Neural progenitor cell (in vitro differentiated cells): ENCODE measurements around the gene DUSP8. TPM values are rescaled to one million over a fixed set of nuclear protein-coding genes. Genes with fewer than 3 reads are reported as not detected.
A peak's percentile ranks its signal among the peaks of the same experiment; 100 is the strongest.

Experiments used
- DNase-seq: peaks from one replicate; pipeline ENCODE4 v3.0.0-alpha.2; 2016; ENCODE audit warnings: low spot score
- H2AFZ ChIP-seq: fragments of 200-600 bp; sonication (generic); replicated peaks from 2 replicates; pipeline ENCODE4 v1.6.1; 2016; ENCODE audit warnings: antibody characterized with exemption
- H3F3A ChIP-seq: fragments of 200-600 bp; sonication (generic); 2 replicates; pipeline ENCODE4 v1.6.1; 2016; ENCODE audit warnings: antibody characterized with exemption, low read depth
- H3K27ac ChIP-seq: fragments of 200-600 bp; sonication (generic); 2 replicates; pipeline ENCODE4 v1.5.1; 2016; ENCODE audit warnings: mild to moderate bottlenecking
- H3K27me3 ChIP-seq: fragments of 200-600 bp; sonication (generic); 2 replicates; pipeline ENCODE4 v1.6.1; 2016; ENCODE audit warnings: mild to moderate bottlenecking, moderate library complexity
- H3K36me3 ChIP-seq: fragments of 200-600 bp; sonication (generic); 2 replicates; pipeline ENCODE4 v1.5.1; 2016
- H3K4me1 ChIP-seq: fragments of 200-600 bp; sonication (generic); 2 replicates; pipeline ENCODE4 v1.6.1; 2016; ENCODE audit warnings: mixed run types
- H3K4me2 ChIP-seq: fragments of 200-600 bp; sonication (generic); 2 replicates; pipeline ENCODE4 v1.6.1; 2016
- H3K4me3 ChIP-seq: fragments of 200-600 bp; sonication (generic); 2 replicates; pipeline ENCODE4 v1.5.1; 2016
- H3K79me2 ChIP-seq: fragments of 200-600 bp; sonication (generic); 2 replicates; pipeline ENCODE4 v1.6.1; 2016; ENCODE audit warnings: low read depth
- H3K9ac ChIP-seq: fragments of 200-600 bp; sonication (generic); 2 replicates; pipeline ENCODE4 v1.6.1; 2016
- H3K9me3 ChIP-seq: fragments of 200-600 bp; sonication (generic); 2 replicates; pipeline ENCODE4 v1.5.1; 2016; ENCODE audit warnings: low read depth
- H4K20me1 ChIP-seq: fragments of 200-600 bp; sonication (generic); 2 replicates; pipeline ENCODE4 v1.6.1; 2016; ENCODE audit warnings: low read depth
- H3K27ac Mint-ChIP-seq: 3 replicates; pipeline ENCODE4 v1.8.0; 2021; ENCODE audit warnings: mixed read lengths
- H3K27me3 Mint-ChIP-seq: 2 replicates; pipeline ENCODE4 v1.8.0; 2022; ENCODE audit warnings: low read depth, mild to moderate bottlenecking, inconsistent platforms, moderate library complexity, mixed read lengths; ENCODE audit not compliant: insufficient read depth
- H3K36me3 Mint-ChIP-seq: 3 replicates; pipeline ENCODE4 v1.8.0; 2021; ENCODE audit warnings: mixed read lengths
- H3K4me1 Mint-ChIP-seq: 3 replicates; pipeline ENCODE4 v1.8.0; 2021; ENCODE audit warnings: mixed read lengths
- H3K4me3 Mint-ChIP-seq: 3 replicates; pipeline ENCODE4 v1.8.0; 2021; ENCODE audit warnings: mild to moderate bottlenecking, moderate library complexity, mixed read lengths
- H3K9me3 Mint-ChIP-seq: 3 replicates; pipeline ENCODE4 v1.8.0; 2020; ENCODE audit warnings: mixed read lengths
- CTCF ChIP-seq: fragments of 200-600 bp; sonication (generic); IDR thresholded peaks from 2 replicates; pipeline ENCODE4 v1.5.1; 2017; ENCODE audit warnings: antibody characterized with exemption, mild to moderate bottlenecking
- EZH2 ChIP-seq: fragments of 200-600 bp; sonication (generic); IDR thresholded peaks from 2 replicates; pipeline ENCODE4 v1.6.1; 2017; ENCODE audit warnings: antibody characterized with exemption, mild to moderate bottlenecking, moderate library complexity
- EZH2phosphoT487 ChIP-seq: fragments of 200-600 bp; sonication (generic); IDR thresholded peaks from 2 replicates; pipeline ENCODE4 v1.6.1; 2017; ENCODE audit warnings: antibody characterized with exemption
- total RNA-seq: library from RNA; depleted of rRNA; stranded (reverse); fragments of >200 nt; gene quantifications from 2 replicates; pipeline ENCODE4 v1.2.3, GENCODE V29; 2015; ENCODE audit warnings: low replicate concordance

Gene DUSP8
- total RNA-seq, 1 donor from 2014 or later, result 0.09 TPM

DNA sequence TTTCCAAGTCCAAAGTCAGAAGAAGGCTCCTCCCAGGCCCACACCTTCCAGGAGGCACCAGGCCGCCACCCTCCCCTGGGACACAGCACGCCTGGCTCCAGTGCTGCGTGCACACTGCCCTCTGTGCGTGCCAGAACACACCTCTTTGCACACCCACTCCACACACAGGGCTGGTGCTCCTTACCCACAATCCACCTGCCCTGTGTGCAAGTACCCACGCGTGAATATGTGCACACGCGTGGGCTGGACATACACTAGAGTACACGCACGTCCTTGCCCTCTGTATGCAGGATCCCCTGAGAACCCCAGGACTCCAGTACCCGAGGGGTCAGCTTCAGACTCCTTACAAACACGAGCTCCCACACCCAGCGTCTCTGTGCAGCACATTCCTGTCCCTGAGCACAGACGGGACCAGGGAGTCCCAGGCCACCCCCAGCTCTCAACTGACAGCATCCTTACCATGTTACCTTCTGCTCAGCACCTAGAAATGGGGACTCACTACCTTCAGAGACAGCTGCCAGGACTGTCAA, 2.8 kb downstream of the DUSP8 start:
- H3K27me3 Mint-ChIP-seq, result peaks cover 21% of the 10 kb centered on the region
- H3K79me2 ChIP-seq, result no peaks in the 10 kb centered on the region
- no peak overlapping the region for H3K9ac ChIP-seq
- H2AFZ ChIP-seq, result no peak overlapping the region
- TF ChIP-seq EZH2phosphoT487 (no peak), EZH2 (no peak), CTCF (no peak)
- no peaks in the 10 kb centered on the region for H3K9me3 Mint-ChIP-seq
- H3K36me3 Mint-ChIP-seq, result no peaks in the 10 kb centered on the region
- no peak overlapping the region for H3K4me3 ChIP-seq
- peaks cover 17% of the 10 kb centered on the region for H3K4me1 Mint-ChIP-seq
- peaks cover 23% of the 10 kb centered on the region for H3F3A ChIP-seq
- no peaks in the 10 kb centered on the region for H3K9me3 ChIP-seq
- DNase-seq, result no peak
- H3K27ac Mint-ChIP-seq, result peak overlapping the region; percentile 50
- peak overlapping the region; percentile 75 for H3K4me3 Mint-ChIP-seq
- H3K4me1 ChIP-seq, result peaks cover 30% of the 10 kb centered on the region
- no peak overlapping the region for H3K27ac ChIP-seq
- no peak overlapping the region for H3K4me2 ChIP-seq
- peaks cover 36% of the 10 kb centered on the region for H4K20me1 ChIP-seq
- no peaks in the 10 kb centered on the region for H3K36me3 ChIP-seq
- peaks cover 70% of the 10 kb centered on the region for H3K27me3 ChIP-seq

- no peak for TF ChIP-seq EZH2phosphoT487
- TF ChIP-seq CTCF, result no peak
- no peak for TF ChIP-seq EZH2
- Histone ChIP-seq H3K4me1 (peaks cover 32% of the 10 kb centered on the region), H3K4me2 (peak overlapping the region; percentile 35), H3K9me3 (no peaks in the 10 kb centered on the region), H3F3A (peaks cover 16% of the 10 kb centered on the region), H3K9ac (no peak overlapping the region), H2AFZ (no peak overlapping the region), H4K20me1 (peaks cover 28% of the 10 kb centered on the region), H3K36me3 (no peaks in the 10 kb centered on the region), H3K79me2 (no peaks in the 10 kb centered on the region), H3K27ac (no peak overlapping the region), H3K4me3 (no peak overlapping the region), H3K27me3 (peaks cover 65% of the 10 kb centered on the region)
- peaks cover 17% of the 10 kb centered on the region for H3K4me1 Mint-ChIP-seq
- no peaks in the 10 kb centered on the region for H3K36me3 Mint-ChIP-seq
- H3K27me3 Mint-ChIP-seq, result peaks cover 15% of the 10 kb centered on the region
- H3K27ac Mint-ChIP-seq, result no peak overlapping the region
- H3K9me3 Mint-ChIP-seq, result no peaks in the 10 kb centered on the region
- peak overlapping the region; percentile 27 for H3K4me3 Mint-ChIP-seq
- DNase-seq, result peak; percentile 88
Observed at GRCh38 chr11:1568441-1568911, 3.6 kb downstream of the DUSP8 start.

DNA sequence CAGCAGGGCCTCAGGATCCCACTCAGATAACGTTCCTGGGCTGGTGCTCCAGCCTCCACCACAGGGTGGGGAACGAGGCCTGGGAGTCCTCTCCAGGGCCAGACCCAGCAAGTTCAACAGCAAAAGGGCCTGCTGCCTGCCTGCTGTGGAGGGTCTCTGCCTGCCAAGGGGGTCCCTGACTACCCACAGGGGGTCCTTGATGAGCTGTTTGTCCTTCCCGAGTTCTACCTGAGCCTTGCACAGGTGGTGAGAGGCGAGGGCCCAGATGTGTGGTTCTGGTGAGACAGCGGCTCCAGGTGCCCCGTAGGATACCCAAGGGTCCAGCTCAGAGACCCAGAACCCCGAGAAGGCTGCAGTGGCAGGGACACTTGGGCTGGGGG, 4.4 kb downstream of the DUSP8 start:
- Histone ChIP-seq H3K9ac (no peak overlapping the region), H3K79me2 (no peaks in the 10 kb centered on the region), H4K20me1 (peaks cover 20% of the 10 kb centered on the region), H3K36me3 (no peaks in the 10 kb centered on the region), H3K4me3 (no peak overlapping the region), H3F3A (peaks cover 12% of the 10 kb centered on the region), H2AFZ (no peak overlapping the region), H3K27ac (no peak overlapping the region), H3K9me3 (no peaks in the 10 kb centered on the region), H3K4me2 (no peak overlapping the region), H3K4me1 (peaks cover 32% of the 10 kb centered on the region), H3K27me3 (peaks cover 57% of the 10 kb centered on the region)
- Mint-ChIP-seq H3K27ac (no peak overlapping the region), H3K27me3 (peaks cover 12% of the 10 kb centered on the region), H3K4me1 (peaks cover 17% of the 10 kb centered on the region), H3K9me3 (no peaks in the 10 kb centered on the region), H3K4me3 (no peak overlapping the region), H3K36me3 (no peaks in the 10 kb centered on the region)
- no peak for DNase-seq
- TF ChIP-seq EZH2 (no peak), CTCF (no peak), EZH2phosphoT487 (no peak)
